Myocyte (in vitro differentiated cells): ENCODE measurements around the gene HTRA3. TPM values are rescaled to one million over a fixed set of nuclear protein-coding genes. Genes with fewer than 3 reads are reported as not detected.
A peak's percentile ranks its signal among the peaks of the same experiment; 100 is the strongest.

ENCODE experiments used
- DNase-seq: peaks from one replicate; pipeline ENCODE4 v3.0.0-alpha.2; 2012; ENCODE audit warnings: low read depth
- total RNA-seq: library from RNA; depleted of rRNA; stranded (reverse); fragments of >200 nt; gene quantifications from 2 replicates; pipeline ENCODE4 v1.2.3, GENCODE V29; 2014

HTRA3 gene
- total RNA-seq, 1 donor from 2014 or later: 35.0 TPM

- no peak for DNase-seq
These were observed 21.6 kb downstream of the HTRA3 start for GRCh38 chr4:8291036-8291682.

DNA sequence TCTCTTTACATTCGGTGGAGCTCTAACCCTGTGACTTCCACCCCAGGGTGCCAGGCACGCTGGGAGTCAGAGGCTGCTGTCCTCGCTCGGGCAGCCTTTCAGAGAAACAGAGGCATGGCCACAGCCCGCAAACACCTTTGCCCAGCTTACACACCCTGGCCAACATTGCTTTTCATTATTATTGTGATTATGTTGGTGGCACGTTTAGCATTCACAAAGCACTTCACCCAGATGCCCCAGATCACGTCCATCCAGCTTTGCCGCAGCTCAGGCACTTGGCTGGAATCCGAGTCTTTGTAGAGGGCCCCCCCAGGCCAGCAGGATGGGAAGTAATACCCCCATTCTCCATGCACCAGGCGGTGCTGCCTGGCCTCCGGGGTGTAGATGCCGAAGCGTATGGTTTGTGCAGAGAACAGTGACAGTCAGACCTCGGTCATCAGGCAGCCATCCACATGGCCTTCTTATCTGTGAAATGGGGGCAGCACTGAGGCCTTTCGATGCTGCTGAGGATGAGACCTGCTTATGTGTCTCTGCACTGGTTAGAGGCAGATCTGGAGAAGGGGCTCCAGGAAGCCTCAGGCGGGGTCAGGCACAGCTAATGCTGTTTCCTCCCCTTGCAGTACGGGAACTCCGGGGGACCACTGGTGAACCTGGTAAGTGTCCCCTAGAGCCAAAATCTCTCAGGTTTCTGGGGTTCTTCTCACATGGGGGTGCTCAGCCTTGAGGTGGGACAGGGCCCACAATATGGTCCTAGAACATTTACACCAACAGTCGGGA lies 22.3 kb downstream of the HTRA3 start:
- no peak for DNase-seq

GRCh38 chr4:8292478-8293107 lies 23.0 kb downstream of the HTRA3 start:
- DNase-seq: no peak

DNA sequence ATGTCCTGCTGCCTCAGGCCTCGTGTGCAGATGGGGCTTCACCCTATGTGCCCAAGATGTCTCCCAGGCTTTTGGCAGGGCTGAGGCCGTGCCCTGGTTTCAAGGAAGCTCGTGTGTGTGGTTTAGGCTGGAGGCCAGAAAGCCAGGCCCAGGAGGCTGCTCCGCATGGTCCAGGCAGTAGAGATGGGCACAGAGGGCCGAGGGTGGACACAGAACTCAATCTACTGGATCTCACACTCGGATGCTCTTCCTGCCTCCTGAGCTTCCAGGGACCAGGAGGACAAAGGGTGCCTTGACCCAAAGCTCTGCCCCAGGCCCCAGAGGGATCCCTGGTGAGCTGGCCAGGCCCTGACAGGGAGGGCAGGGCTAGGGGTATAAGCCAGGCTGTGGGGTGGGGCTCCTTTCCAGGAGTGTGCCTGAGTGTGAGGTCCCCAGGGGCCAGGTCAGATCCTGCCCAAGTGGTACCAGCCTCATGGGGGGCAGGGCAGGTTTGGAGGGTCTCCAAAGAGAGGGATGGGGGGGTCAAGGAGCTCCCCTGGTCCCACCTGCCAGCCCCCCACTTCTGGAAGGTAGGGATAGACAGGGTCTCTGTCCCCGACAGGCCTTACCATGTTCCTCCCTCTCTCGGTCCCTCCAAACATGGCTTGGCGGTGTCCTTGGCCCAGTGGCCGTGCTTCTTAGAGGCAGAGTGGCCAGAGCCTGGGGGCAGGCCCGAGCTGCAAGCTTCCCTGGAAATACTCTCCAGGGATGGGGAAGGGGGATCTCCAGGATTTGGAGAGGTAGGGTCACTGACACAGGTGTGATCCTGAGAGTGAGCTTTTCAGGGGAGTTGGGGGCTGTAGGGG lies 23.8 kb downstream of the HTRA3 start:
- DNase-seq: no peak

GRCh38 chr4:8294036-8294435 lies 24.5 kb downstream of the HTRA3 start:
- DNase-seq: no peak

GRCh38 chr4:8294775-8295174 lies 25.2 kb downstream of the HTRA3 start:
- no peak for DNase-seq

- no peak for DNase-seq
These were observed 25.9 kb downstream of the HTRA3 start for GRCh38 chr4:8295471-8295870.

DNA sequence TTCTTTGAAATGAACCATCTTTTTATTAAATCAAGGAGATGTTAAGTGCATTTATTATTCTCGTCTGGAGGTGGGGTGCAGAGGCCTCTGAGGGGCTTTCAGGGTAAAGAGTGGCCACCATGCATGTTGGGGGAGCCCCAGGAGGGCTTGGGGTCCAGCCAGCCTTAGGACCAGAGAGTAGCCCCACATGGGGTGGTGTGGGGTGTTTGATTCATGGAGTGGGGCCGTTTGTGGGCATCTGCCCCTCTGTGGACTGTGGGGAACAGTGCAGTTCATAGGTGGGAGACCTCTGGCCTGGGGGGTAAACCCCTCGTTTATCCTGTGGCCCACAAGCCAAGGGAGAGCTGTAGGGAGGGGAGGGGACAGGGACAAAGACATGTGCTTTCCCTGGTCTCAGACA lies 26.9 kb downstream of the HTRA3 start:
- no peak for DNase-seq

- no peak for DNase-seq
These were observed 27.6 kb downstream of the HTRA3 start for GRCh38 chr4:8297141-8297601.

DNA sequence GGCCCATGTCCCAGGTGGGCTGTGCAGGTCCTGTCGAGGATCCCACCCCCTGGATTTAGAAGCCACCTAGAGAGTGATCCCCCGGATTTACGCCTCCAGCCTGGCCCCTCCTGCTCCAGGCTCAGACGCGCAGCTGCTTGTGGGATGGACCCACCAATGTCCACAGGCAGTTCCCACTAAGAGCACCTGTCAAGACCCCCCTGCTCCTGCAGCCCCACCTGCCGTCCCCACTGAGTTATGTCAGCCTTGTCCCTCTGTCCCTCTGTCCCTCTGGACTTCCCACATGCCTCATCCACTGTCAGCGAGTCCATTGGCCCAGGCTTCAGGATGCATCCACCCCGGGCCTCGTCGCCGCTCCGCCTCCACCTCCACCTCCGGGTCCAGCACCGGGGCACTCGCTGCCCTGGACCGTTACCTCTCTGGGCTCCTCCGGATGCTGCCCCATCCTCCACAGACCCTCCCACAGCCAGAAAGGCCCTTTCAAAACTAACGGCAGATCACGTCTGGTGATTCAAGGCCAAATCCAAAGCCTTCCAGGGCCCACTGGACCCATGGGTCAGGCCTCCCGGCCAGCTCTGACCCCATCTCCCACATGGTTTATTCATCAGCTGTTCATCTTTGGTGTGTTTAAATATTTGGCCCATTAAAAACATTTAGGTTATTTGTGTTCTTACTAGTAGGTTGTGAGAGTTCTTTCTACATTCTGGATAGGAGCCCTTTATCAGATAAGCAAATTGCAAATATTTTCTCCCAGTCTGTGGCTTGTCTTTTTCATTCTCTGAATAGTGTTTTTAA lies 28.3 kb downstream of the HTRA3 start:
- DNase-seq: no peak

DNA sequence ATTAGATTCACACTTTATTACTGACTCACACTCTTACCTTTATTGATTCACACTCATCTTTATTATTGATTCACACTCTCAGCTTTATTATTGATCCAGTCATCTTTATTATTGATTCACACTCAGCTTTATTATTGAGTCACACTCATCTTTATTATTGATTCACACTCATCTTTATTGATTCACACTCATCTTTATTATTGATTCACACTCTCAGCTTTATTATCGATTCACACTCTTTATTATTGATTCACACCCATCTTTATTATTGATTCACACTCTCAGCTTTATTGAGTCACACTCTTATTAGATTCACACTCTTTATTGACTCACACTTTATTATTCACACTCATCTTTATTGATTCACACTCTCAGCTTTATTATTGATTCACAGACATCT lies 31.3 kb downstream of the HTRA3 start:
- DNase-seq: no peak

- DNase-seq: no peak
These were observed 32.5 kb downstream of the HTRA3 start for GRCh38 chr4:8301851-8302730.

DNA sequence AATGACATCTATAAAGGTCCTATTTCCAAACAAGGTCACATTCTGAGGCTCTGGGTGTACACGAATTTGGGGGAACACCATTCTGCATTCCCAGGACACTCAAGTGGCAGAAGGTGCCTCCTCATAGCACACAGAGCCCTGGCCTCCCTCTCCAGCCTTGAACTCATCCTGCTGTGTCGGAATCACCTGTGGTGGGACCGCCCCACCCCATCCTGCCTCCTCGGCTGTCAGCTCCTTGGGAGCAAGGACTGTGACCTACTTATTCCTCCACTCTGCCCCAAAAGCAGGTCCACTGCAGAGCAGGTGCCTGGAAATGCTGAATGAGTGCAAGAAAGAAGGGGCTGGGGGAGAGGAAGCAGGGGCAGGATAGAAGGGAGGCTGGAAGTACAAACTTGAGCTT lies 33.5 kb downstream of the HTRA3 start:
- no peak for DNase-seq

- peak; percentile 81 for DNase-seq
These were observed 34.1 kb downstream of the HTRA3 start for GRCh38 chr4:8303485-8304281.

DNA sequence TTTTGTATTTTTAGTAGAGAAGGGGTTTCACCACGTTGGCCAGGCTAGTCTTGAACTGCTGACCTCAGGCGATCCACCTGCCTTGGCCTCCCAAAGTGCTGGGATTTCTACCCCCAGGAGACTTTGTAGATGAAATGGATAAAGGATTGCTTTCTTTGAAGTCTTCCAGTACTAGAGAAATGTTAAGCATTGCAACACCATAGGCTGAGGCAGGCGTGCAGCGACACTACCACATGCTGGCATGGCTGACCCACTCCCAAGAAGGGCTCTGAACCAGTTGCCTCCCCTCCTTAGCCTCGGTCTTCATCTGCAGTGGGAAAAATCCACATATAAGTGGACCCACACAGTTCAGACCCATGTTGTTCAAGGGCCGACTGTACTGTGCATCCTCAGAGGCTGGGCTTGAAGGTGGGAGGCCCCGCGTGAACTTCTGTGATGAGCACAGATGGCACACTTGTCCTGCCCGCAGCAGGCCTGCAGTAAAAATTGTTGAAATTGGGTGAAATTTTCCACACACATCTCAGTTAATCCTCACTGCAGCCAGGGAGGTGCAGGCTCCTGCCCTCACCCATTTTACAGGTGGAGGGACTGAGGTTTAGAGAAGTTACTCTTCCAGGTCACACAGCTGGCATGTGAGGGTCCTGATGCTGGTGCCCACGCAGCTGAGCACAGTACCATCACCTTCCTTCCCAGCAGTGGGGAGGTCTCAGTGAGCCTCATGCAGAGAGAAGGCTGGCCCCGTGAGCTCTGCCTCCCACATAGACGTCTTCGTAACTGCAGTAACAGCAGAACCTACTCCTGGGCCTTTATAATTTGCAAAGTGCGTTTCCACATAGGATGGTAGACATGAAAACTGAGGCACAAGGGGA lies 35.5 kb downstream of the HTRA3 start:
- no peak for DNase-seq

GRCh38 chr4:8305851-8306471 lies 36.4 kb downstream of the HTRA3 start:
- no peak for DNase-seq

- DNase-seq: no peak
These were observed 37.0 kb downstream of the HTRA3 start for GRCh38 chr4:8306511-8307021.
